GM12873 (cell line): ENCODE results near the gene TEX51.

Experiments used
- TF ChIP-seq, protein P1 (sequence below): IDR thresholded peaks from 2 replicates; pipeline ENCODE4 v1.5.1; 2012; ENCODE audit warnings: low read depth, mild to moderate bottlenecking, moderate library complexity, low read length, control low read depth; ENCODE audit not compliant: insufficient read depth; ENCODE audit errors: missing control alignments

Gene TEX51

DNA sequence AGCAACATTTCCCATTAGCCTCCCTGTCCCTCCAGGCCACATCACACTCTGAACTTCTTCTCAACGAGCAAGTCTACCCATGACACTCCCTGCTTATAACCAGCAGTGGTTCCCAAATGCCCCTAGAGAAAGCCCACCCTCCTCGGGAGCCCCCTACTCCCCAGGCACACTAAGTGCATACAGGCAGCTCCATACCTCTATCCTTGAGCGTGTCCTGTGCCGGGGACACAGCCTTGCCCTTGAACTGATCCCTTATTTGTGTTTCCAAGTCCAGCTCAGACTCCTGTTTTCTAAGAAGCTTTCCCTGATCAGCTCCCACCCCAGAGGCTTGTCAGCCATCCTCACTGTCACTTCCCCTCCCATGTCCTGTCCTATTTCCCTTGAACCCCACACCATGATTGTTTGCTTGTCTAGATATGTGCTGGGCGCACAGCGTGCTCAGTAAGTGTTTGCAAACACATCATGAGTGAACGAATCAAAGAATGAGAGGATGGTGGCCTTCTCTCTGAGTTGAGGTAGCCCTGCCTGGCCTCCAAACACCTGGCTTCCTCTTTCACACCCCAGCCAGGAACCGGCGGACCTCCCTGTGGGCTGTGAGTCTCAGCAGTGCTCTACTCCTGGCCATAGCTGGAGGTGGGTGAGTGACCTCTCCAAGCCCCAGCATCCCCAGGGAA, 2.1 kb downstream of the TEX51 start:
- TF ChIP-seq, protein P1, sequence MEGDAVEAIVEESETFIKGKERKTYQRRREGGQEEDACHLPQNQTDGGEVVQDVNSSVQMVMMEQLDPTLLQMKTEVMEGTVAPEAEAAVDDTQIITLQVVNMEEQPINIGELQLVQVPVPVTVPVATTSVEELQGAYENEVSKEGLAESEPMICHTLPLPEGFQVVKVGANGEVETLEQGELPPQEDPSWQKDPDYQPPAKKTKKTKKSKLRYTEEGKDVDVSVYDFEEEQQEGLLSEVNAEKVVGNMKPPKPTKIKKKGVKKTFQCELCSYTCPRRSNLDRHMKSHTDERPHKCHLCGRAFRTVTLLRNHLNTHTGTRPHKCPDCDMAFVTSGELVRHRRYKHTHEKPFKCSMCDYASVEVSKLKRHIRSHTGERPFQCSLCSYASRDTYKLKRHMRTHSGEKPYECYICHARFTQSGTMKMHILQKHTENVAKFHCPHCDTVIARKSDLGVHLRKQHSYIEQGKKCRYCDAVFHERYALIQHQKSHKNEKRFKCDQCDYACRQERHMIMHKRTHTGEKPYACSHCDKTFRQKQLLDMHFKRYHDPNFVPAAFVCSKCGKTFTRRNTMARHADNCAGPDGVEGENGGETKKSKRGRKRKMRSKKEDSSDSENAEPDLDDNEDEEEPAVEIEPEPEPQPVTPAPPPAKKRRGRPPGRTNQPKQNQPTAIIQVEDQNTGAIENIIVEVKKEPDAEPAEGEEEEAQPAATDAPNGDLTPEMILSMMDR, result no peak

DNA sequence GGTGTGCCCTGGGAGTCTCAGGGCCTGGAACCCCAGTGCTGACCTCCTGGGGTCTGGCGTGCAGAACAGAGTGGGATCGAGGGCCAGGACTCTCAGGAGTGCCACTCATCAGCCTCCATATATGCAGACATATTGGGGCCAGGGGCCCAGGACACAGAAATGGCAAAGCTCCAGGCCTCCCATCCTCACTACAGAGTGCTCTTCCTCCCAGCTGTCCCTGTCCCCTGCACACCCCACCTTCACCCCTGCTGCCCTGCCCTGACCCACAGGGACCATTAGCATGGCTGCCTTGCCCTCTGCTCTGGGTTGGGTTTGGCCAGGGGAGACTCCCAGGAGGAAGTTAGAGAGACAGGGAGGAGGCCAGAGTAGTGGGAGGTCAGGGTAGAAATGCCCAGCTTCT, 2.8 kb downstream of the TEX51 start:
- TF ChIP-seq, protein P1, result no peak

GRCh38 chr2:126902152-126902835, 3.6 kb downstream of the TEX51 start:
- TF ChIP-seq, protein P1, result no peak

DNA sequence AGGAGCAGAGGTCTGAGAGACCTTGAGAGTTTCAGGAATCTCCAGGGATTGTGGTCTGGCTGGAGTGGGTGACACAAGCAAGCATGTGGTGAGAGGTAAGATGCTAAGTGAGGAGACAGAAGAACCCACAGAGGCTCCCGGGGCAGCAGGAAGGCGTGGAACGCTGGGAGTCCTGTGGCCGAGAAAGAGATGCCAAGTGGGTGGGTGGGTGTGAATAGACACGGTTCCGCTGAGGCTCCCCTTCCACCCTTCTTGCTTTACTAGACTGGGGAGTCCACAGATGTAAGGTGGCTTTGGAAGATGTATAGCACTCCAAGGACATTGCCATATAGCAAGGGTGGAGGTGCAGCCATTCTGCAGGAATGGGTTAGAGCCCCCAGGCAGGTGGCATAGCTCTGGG, 4.2 kb downstream of the TEX51 start:
- TF ChIP-seq, protein P1, result no peak

DNA sequence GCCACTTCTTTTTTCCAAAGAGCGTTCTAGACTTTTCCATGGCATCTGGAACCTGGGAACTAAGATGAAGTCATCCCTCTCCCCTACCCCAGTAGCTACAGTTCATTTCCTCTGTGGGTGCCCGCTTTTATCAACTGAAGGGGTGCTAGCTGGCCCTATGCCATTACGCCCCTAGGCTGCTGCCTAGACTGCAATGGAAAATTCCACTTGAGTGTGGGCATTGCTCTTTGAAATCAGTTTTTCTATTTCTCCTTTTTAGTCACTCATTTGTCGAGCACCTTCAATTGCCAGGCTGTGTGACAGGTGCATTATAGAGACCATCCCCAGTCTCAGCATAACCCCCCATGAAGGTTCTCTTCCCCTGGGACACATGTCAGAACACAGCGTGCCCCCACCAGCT, 7.3 kb downstream of the TEX51 start:
- TF ChIP-seq, protein P1, result no peak

DNA sequence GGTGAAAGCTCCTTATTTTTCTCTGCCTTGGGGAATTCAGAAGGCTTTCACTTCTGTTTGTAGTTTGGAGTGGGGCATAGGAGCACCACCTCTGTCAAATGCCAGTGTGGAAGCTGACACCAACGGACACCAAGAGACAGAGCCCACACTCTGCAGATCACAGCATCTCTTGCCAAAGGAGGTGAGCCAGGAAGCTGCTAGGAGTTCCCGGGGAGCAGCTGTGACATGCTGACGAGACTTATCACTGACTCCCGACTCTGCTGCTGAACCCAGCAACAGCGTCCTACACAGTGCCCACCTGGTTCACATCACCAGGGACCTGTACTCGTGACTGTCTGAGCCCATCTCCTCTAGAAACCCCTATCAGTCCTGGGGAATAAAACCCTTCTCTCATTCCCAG, 8.1 kb downstream of the TEX51 start:
- TF ChIP-seq, protein P1, result no peak

- TF ChIP-seq, protein P1, result no peak
These were observed 9.0 kb downstream of the TEX51 start for GRCh38 chr2:126907671-126908070.
